CD14-positive monocyte (primary cell): Measurements from ENCODE around the gene ZDHHC13. TPM values are rescaled to one million over a fixed set of nuclear protein-coding genes. Genes with fewer than 3 reads are reported as not detected.

Experiments
- DNase-seq, 3 donors: peaks; one replicate each; pipeline ENCODE4 v3.0.0-alpha.2; 2011 to 2022
- H2AFZ ChIP-seq: 2 replicates; pipeline ENCODE4 v1.6.0; 2012; ENCODE audit warnings: mild to moderate bottlenecking, low read depth, low read length, inconsistent platforms; ENCODE audit not compliant: insufficient read depth, poor library complexity, severe bottlenecking
- H3K27ac ChIP-seq, 2 donors: 1 replicate in 1 of 2; 2 replicates in 1 of 2; pipeline ENCODE4 v1.5.1; 2012 to 2013; ENCODE audit warnings: low read length in 2 of 2, control low read depth in 1 of 2, inconsistent platforms in 1 of 2, low read depth in 1 of 2, mild to moderate bottlenecking in 1 of 2
- H3K27me3 ChIP-seq, 2 donors: one replicate each; pipeline versions ENCODE4 v1.6.0 to v1.6.1; 2011 to 2013; ENCODE audit warnings: low read length in 2 of 2; ENCODE audit not compliant: control insufficient read depth in 2 of 2, insufficient read depth in 2 of 2
- H3K36me3 ChIP-seq, 2 donors: replicated peaks in 1 of 2; 1 replicate in 1 of 2; 2 replicates in 1 of 2; pipeline versions ENCODE4 v1.5.1 to v1.6.1; 2012 to 2013; ENCODE audit warnings: low read length in 2 of 2, control low read depth in 1 of 2, inconsistent platforms in 1 of 2, mild to moderate bottlenecking in 1 of 2; ENCODE audit not compliant: insufficient read depth in 2 of 2, control insufficient read depth in 1 of 2
- H3K4me1 ChIP-seq, 2 donors: 1 replicate in 1 of 2; 2 replicates in 1 of 2; pipeline versions ENCODE4 v1.5.1 to v1.6.1; 2012 to 2013; ENCODE audit warnings: low read length in 2 of 2, control low read depth in 1 of 2, inconsistent platforms in 1 of 2, mild to moderate bottlenecking in 1 of 2, moderate library complexity in 1 of 2; ENCODE audit not compliant: insufficient read depth in 2 of 2, control insufficient read depth in 1 of 2
- H3K4me2 ChIP-seq: replicated peaks from 2 replicates; pipeline ENCODE3; 2012; ENCODE audit warnings: low read length, moderate library complexity, mild to moderate bottlenecking; ENCODE audit not compliant: poor library complexity, severe bottlenecking; ENCODE audit errors: extremely low read depth
- H3K4me3 ChIP-seq, 3 experiments: fragments of 200-600 bp in 1 of 3; sonication (generic) in 1 of 3; replicated peaks in 1 of 3; 1 replicate in 2 of 3; 2 replicates in 1 of 3; pipeline ENCODE4 v1.5.1; 2011 to 2013; ENCODE audit warnings: low read length in 3 of 3, mild to moderate bottlenecking in 3 of 3, control low read depth in 2 of 3, low read depth in 2 of 3, inconsistent platforms in 1 of 3, moderate library complexity in 1 of 3
- H3K79me2 ChIP-seq: 2 replicates; pipeline ENCODE4 v1.6.0; 2012; ENCODE audit warnings: mild to moderate bottlenecking, control low read depth, inconsistent platforms, low read length, moderate library complexity; ENCODE audit not compliant: insufficient read depth
- H3K9ac ChIP-seq: 2 replicates; pipeline ENCODE4 v1.6.0; 2017; ENCODE audit warnings: low read length, mild to moderate bottlenecking; ENCODE audit not compliant: insufficient read depth, poor library complexity, severe bottlenecking
- H3K9me3 ChIP-seq, 2 donors: replicated peaks in 1 of 2; 1 replicate in 1 of 2; 2 replicates in 1 of 2; pipeline versions ENCODE4 v1.5.1 to v1.6.1; 2012 to 2013; ENCODE audit warnings: low read length in 2 of 2, control low read depth in 1 of 2; ENCODE audit not compliant: control insufficient read depth in 1 of 2, insufficient read depth in 1 of 2
- H4K20me1 ChIP-seq: 2 replicates; pipeline ENCODE4 v1.6.0; 2012; ENCODE audit warnings: mild to moderate bottlenecking, low read length, control low read depth, moderate library complexity; ENCODE audit not compliant: insufficient read depth
- H3K27ac Mint-ChIP-seq, 7 donors: one replicate each; pipeline ENCODE4 v1.8.0; 2020; ENCODE audit warnings: mild to moderate bottlenecking in 7 of 7, mixed read lengths in 7 of 7, moderate library complexity in 6 of 7, inconsistent platforms in 2 of 7
- H3K27me3 Mint-ChIP-seq, 3 donors: one replicate each; pipeline ENCODE4 v1.8.0; 2021 to 2022; ENCODE audit warnings: low read depth in 3 of 3, mild to moderate bottlenecking in 3 of 3, mixed read lengths in 3 of 3, moderate library complexity in 3 of 3, inconsistent platforms in 1 of 3
- H3K36me3 Mint-ChIP-seq, 2 donors: one replicate each; pipeline ENCODE4 v1.8.0; 2020; ENCODE audit warnings: mixed read lengths in 2 of 2, inconsistent platforms in 1 of 2, mild to moderate bottlenecking in 1 of 2
- H3K4me1 Mint-ChIP-seq: one replicate; pipeline ENCODE4 v1.8.0; 2020; ENCODE audit warnings: mild to moderate bottlenecking, mixed read lengths
- H3K4me3 Mint-ChIP-seq, 2 donors: one replicate each; pipeline ENCODE4 v1.8.0; 2020; ENCODE audit warnings: mild to moderate bottlenecking in 2 of 2, mixed read lengths in 2 of 2, moderate library complexity in 1 of 2
- H3K9me3 Mint-ChIP-seq, 7 donors: one replicate each; pipeline ENCODE4 v1.8.0; 2020 to 2022; ENCODE audit warnings: mixed read lengths in 7 of 7, mild to moderate bottlenecking in 6 of 7, moderate library complexity in 6 of 7, inconsistent platforms in 2 of 7
- WGBS: methylation state at CpG from one replicate; pipeline ENCODE4 v1.1.5; 2013; ENCODE audit warnings: missing lambda C conversion rate; ENCODE audit not compliant: insufficient coverage; 5-methylcytosine and 5-hydroxymethylcytosine counted together
- intact Hi-C, 2 donors: fragments of 100-400 bp; cut with micrococcal nuclease; formaldehyde crosslinking; loops; one replicate each; pipeline versions ENCODE4 v1.15.0 to v1.15.1; 2023
- polyA plus RNA-seq, 3 donors: library from polyadenylated mRNA; depleted of rRNA in 1 of 3; unstranded in 2 of 3; stranded (reverse) in 1 of 3; fragments of 300-500 nt in 2 of 3; fragments of >200 nt in 1 of 3; fragmentation: Illumina TruSeq in 2 of 3; gene quantifications; 1 replicate in 2 of 3; 2 replicates in 1 of 3; pipeline ENCODE4 v1.2.3, GENCODE V29; 2012 to 2021
- TF ChIP-seq, protein P1 (sequence below): fragments of 200-600 bp; IDR thresholded peaks from one replicate; pipeline ENCODE4 v1.8.0; 2022; ENCODE audit warnings: antibody characterized with exemption, mild to moderate bottlenecking

ZDHHC13 gene
- polyA plus RNA-seq, 3 donors: 5.6 to 7.5 (median 5.6) TPM

DNA sequence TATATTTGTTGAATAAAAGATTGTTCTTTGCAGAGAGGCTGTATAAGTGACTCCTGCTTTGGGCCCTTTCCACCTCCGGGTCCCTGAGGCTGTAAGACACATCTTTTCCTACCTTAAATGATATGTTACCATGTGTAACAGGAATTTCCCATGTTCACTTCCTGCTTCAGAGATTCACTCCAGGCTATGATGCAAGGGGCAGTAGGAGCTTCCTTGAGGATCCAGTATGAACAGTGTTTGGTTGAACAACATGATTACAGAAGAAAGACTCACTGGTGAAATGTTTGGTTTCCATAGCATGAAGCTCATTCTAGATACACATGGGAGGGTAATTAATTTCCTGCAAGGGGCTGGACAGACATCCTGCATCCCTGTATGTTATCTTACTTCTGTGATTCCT lies 25.6 kb upstream of the ZDHHC13 start:
- no peaks in the 10 kb centered on the region for H3K36me3 ChIP-seq
- no CpG with 5 or more reads among the region's 1 CpG for WGBS

GRCh38 chr11:19092342-19092741 lies 24.6 kb upstream of the ZDHHC13 start:
- TF ChIP-seq, protein P1, sequence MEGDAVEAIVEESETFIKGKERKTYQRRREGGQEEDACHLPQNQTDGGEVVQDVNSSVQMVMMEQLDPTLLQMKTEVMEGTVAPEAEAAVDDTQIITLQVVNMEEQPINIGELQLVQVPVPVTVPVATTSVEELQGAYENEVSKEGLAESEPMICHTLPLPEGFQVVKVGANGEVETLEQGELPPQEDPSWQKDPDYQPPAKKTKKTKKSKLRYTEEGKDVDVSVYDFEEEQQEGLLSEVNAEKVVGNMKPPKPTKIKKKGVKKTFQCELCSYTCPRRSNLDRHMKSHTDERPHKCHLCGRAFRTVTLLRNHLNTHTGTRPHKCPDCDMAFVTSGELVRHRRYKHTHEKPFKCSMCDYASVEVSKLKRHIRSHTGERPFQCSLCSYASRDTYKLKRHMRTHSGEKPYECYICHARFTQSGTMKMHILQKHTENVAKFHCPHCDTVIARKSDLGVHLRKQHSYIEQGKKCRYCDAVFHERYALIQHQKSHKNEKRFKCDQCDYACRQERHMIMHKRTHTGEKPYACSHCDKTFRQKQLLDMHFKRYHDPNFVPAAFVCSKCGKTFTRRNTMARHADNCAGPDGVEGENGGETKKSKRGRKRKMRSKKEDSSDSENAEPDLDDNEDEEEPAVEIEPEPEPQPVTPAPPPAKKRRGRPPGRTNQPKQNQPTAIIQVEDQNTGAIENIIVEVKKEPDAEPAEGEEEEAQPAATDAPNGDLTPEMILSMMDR: no peak
- no peaks in the 10 kb centered on the region for H3K36me3 Mint-ChIP-seq
- no peak for DNase-seq
- Histone ChIP-seq H3K4me1 (no peaks in the 10 kb centered on the region), H4K20me1 (no peaks in the 10 kb centered on the region), H3K4me2 (no peak overlapping the region), H3K4me3 (no peak overlapping the region), H3K79me2 (no peaks in the 10 kb centered on the region), H3K9ac (no peak overlapping the region), H3K27ac (no peak overlapping the region), H3K36me3 (no peaks in the 10 kb centered on the region), H3K27me3 (no peaks in the 10 kb centered on the region), H2AFZ (no peak overlapping the region), H3K9me3 (no peaks in the 10 kb centered on the region)
- peaks cover 0 to 6% (median 3%) of the 10 kb centered on the region in 3 donors for H3K27me3 Mint-ChIP-seq
- H3K9me3 Mint-ChIP-seq: peaks cover 0 to 5% (median 0%) of the 10 kb centered on the region in 7 donors
- WGBS: no CpG with 5 or more reads among the region's 3 CpGs
- H3K27ac Mint-ChIP-seq: no peak overlapping the region
- no peaks in the 10 kb centered on the region for H3K4me1 Mint-ChIP-seq
- intact Hi-C loops: no loop called here
- H3K4me3 Mint-ChIP-seq: no peak overlapping the region

More for the DNA sequence above, 25.6 kb upstream of the ZDHHC13 start:
- H3K4me1 ChIP-seq: no peaks in the 10 kb centered on the region
- H2AFZ ChIP-seq: no peak overlapping the region
- no peak overlapping the region for H3K27ac ChIP-seq
- H3K9me3 ChIP-seq: no peaks in the 10 kb centered on the region
- H3K9me3 Mint-ChIP-seq: peaks cover 0 to 5% (median 0%) of the 10 kb centered on the region in 7 donors
- no peaks in the 10 kb centered on the region for H3K27me3 ChIP-seq
- H3K9ac ChIP-seq: no peak overlapping the region
- H3K27ac Mint-ChIP-seq: no peak overlapping the region
- TF ChIP-seq, protein P1: no peak
- no peak overlapping the region for H3K4me3 Mint-ChIP-seq
- H4K20me1 ChIP-seq: no peaks in the 10 kb centered on the region
- DNase-seq: no peak
- H3K4me1 Mint-ChIP-seq: no peaks in the 10 kb centered on the region
- no peak overlapping the region for H3K4me2 ChIP-seq
- H3K4me3 ChIP-seq: no peak overlapping the region
- H3K79me2 ChIP-seq: no peaks in the 10 kb centered on the region
- peaks cover 0 to 4% (median 3%) of the 10 kb centered on the region in 3 donors for H3K27me3 Mint-ChIP-seq
- H3K36me3 Mint-ChIP-seq: no peaks in the 10 kb centered on the region
- intact Hi-C loops: no loop called here
